Measurements from ENCODE around the gene KCNH2.

DNA sequence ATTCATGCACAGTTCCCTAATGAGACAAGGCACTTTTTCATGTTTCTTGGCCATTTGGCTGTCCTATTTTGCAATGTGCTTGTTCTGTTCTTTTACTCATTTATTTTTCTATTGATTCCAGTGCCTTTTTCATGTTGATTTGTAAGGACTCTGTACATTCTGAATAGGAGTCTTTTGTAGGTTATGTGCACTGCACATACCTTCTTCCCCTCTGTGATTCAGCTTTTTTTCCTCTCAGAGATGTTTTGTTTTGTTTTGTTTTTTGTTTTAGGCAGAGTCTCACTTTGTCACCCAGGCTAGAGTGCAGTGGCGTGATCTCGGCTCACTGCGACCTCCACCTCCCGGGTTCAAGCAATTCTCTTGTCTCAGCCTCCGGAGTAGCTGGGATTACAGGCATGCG lies 59.7 kb downstream of the KCNH2 start:
- no peak for TF ChIP-seq ELF4 (IDR thresholded peaks at IDR 0.05)
- no peak for TF ChIP-seq ARNT (IDR thresholded peaks at IDR 0.05)
- no peak for TF ChIP-seq BHLHE40 (IDR thresholded peaks at IDR 0.05; ENCODE audit: borderline replicate concordance)
- no peak for TF ChIP-seq FOXK2 (IDR thresholded peaks at IDR 0.05)
- no peak for TF ChIP-seq SUZ12 (IDR thresholded peaks at IDR 0.05)
- TF ChIP-seq LEF1 (IDR thresholded peaks at IDR 0.05; ENCODE audit: borderline replicate concordance): no peak
- no peak for TF ChIP-seq CTBP1 (IDR thresholded peaks at IDR 0.05; ENCODE audit: borderline replicate concordance)
- no peak for TF ChIP-seq PKNOX1 (IDR thresholded peaks at IDR 0.05)
- no peak for TF ChIP-seq SP1 (IDR thresholded peaks at IDR 0.05)
- no peak for TF ChIP-seq HDGF (IDR thresholded peaks at IDR 0.05; ENCODE audit: borderline replicate concordance)
- TF ChIP-seq FOXM1 (IDR thresholded peaks at IDR 0.05; ENCODE audit: borderline replicate concordance): no peak

Measured in HEK293T (cell line).